Measurements from ENCODE around the gene CFAP141.

Gene CFAP141

GRCh38 chr1:154178911-154179811 is 27.0 kb downstream of the CFAP141 start (continued):
- no peak for TF ChIP-seq ZBTB8A (tag by site-specific recombination; IDR thresholded peaks at IDR 0.05)
- TF ChIP-seq REST (tag by site-specific recombination; IDR thresholded peaks at IDR 0.05): no peak
- TF ChIP-seq ZNF157 (tag by site-specific recombination; IDR thresholded peaks at IDR 0.05): no peak
- TF ChIP-seq WT1 (tag by site-specific recombination; IDR thresholded peaks at IDR 0.05): peak; percentile 99
- no peak for TF ChIP-seq ZNF830 (tag by site-specific recombination; IDR thresholded peaks at IDR 0.05; ENCODE audit: low read depth)
- no peak for TF ChIP-seq GLI4 (tag by site-specific recombination; IDR thresholded peaks at IDR 0.05)
- no peak for TF ChIP-seq ZSCAN30 (tag by site-specific recombination; IDR thresholded peaks at IDR 0.05)
- no peak for TF ChIP-seq ZNF518A (tag by site-specific recombination; conservative IDR thresholded peaks at IDR 0.05; ENCODE audit: low read depth)
- no peak for TF ChIP-seq ZNF280C (tag by site-specific recombination; IDR thresholded peaks at IDR 0.05)
- TF ChIP-seq SCRT2 (tag by site-specific recombination; IDR thresholded peaks at IDR 0.05): 0 out of 2 replicates have a peak, but pooled peaks have one; percentile 20
- TF ChIP-seq ZNF266 (tag by site-specific recombination; IDR thresholded peaks at IDR 0.05; ENCODE audit: low read depth): peak; percentile 4; the same call in 1 of the 2 replicates
- TF ChIP-seq ZNF560 (tag by site-specific recombination; IDR thresholded peaks at IDR 0.05; ENCODE audit: borderline replicate concordance): no peak
- TF ChIP-seq EGR2 (tag by site-specific recombination; IDR thresholded peaks at IDR 0.05; ENCODE audit: low read depth): peak; percentile 65
- TF ChIP-seq MZF1 (tag by site-specific recombination; IDR thresholded peaks at IDR 0.05; ENCODE audit: borderline replicate concordance): peak; percentile 86; the same call in 1 of the 2 replicates
- peak; percentile 36; the same call in 1 of the 2 replicates for TF ChIP-seq ZFHX2 (tag by site-specific recombination; conservative IDR thresholded peaks at IDR 0.05)
- TF ChIP-seq PATZ1 (tag by site-specific recombination; IDR thresholded peaks at IDR 0.05): peak; percentile 53
- no peak for TF ChIP-seq KLF17 (tag by site-specific recombination; IDR thresholded peaks at IDR 0.05)
- peak; percentile 69; the same call in 1 of the 2 replicates for TF ChIP-seq KLF1 (tag by site-specific recombination; IDR thresholded peaks at IDR 0.05)
- TF ChIP-seq ZNF211 (tag by site-specific recombination; IDR thresholded peaks at IDR 0.05; ENCODE audit: low read depth): no peak
- TF ChIP-seq ZNF747 (tag by site-specific recombination; IDR thresholded peaks at IDR 0.05): no peak
- no peak for TF ChIP-seq PRDM6 (tag by site-specific recombination; IDR thresholded peaks at IDR 0.05)
- no peak for TF ChIP-seq ZNF132 (tag by site-specific recombination; IDR thresholded peaks at IDR 0.05; ENCODE audit: borderline replicate concordance)
